IMR-90 (cell line): Measurements from ENCODE around the gene CES2. TPM values are rescaled to one million over a fixed set of nuclear protein-coding genes. Genes with fewer than 3 reads are reported as not detected.

Experiments
- ATAC-seq: fragments of 200-7000 bp; cut with Tn5 transposase; 2 replicates; pipeline ENCODE4 v1.9.1; 2020; ENCODE audit warnings: low read depth, mild to moderate bottlenecking, moderate library complexity
- BruUV-seq: library from RNA; stranded (reverse); fragments of 400-500 nt; replicated peaks from 2 replicates; lab custom pipeline; 2021; lab: Mats Ljungman, UMichigan
- CTCF ChIA-PET: fragments of 300-600 bp; formaldehyde crosslinking; extraction: SDS; loops from one replicate; lab custom pipeline; 2021; ENCODE audit warnings: antibody characterized with exemption; lab: Yijun Ruan, JAX
- POLR2A ChIA-PET: fragments of 300-600 bp; sonication (Branson Sonifier 250); formaldehyde crosslinking; loops from one replicate; lab custom pipeline; 2022; ENCODE audit warnings: antibody characterized with exemption; ENCODE audit not compliant: unreplicated experiment; lab: Charles Lee
- DNase-seq: peaks from one replicate; pipeline ENCODE4 v3.0.0; 2013
- H2AFZ ChIP-seq: replicated peaks from 2 replicates; pipeline ENCODE3; 2013; ENCODE audit warnings: low read length, mild to moderate bottlenecking; ENCODE audit not compliant: poor library complexity
- H2AK5ac ChIP-seq: 2 replicates; pipeline ENCODE4 v1.6.1; 2013; ENCODE audit warnings: low read depth, low read length, inconsistent platforms
- H2AK9ac ChIP-seq: replicated peaks from 2 replicates; pipeline ENCODE3; 2013; ENCODE audit warnings: mild to moderate bottlenecking, low read depth, low read length, moderate library complexity; ENCODE audit not compliant: poor library complexity
- H2BK120ac ChIP-seq: 2 replicates; pipeline ENCODE4 v1.6.1; 2013; ENCODE audit warnings: low read depth, low read length, inconsistent platforms
- H2BK15ac ChIP-seq: 3 replicates; pipeline ENCODE4 v1.6.1; 2013; ENCODE audit warnings: low read depth, low read length, inconsistent platforms
- H2BK20ac ChIP-seq: 2 replicates; pipeline ENCODE4 v1.6.1; 2013; ENCODE audit warnings: low read depth, mild to moderate bottlenecking, inconsistent platforms, low read length, moderate library complexity
- H2BK5ac ChIP-seq: 2 replicates; pipeline ENCODE4 v1.6.1; 2013; ENCODE audit warnings: mild to moderate bottlenecking, low read depth, low read length, inconsistent platforms; ENCODE audit not compliant: poor library complexity, severe bottlenecking
- H3K14ac ChIP-seq: replicated peaks from 2 replicates; pipeline ENCODE4 v1.6.1; 2013; ENCODE audit warnings: low read depth, low read length, inconsistent platforms
- H3K18ac ChIP-seq: 2 replicates; pipeline ENCODE4 v1.6.1; 2013; ENCODE audit warnings: low read depth, low read length, control low read depth
- H3K23ac ChIP-seq: 2 replicates; pipeline ENCODE4 v1.6.1; 2013; ENCODE audit warnings: low read depth, low read length, inconsistent platforms
- H3K27ac ChIP-seq: 2 replicates; pipeline ENCODE4 v1.5.1; 2013; ENCODE audit warnings: mild to moderate bottlenecking, control low read depth, low read length; ENCODE audit not compliant: insufficient read depth
- H3K27me3 ChIP-seq: 2 replicates; pipeline ENCODE4 v1.6.1; 2013; ENCODE audit warnings: low read length; ENCODE audit not compliant: control insufficient read depth, insufficient read depth
- H3K36me3 ChIP-seq: 2 replicates; pipeline ENCODE4 v1.6.1; 2013; ENCODE audit warnings: low read length, mixed read lengths; ENCODE audit not compliant: control insufficient read depth, insufficient read depth
- H3K4ac ChIP-seq: 2 replicates; pipeline ENCODE4 v1.6.1; 2013; ENCODE audit warnings: low read depth, low read length, inconsistent platforms
- H3K4me1 ChIP-seq: 2 replicates; pipeline ENCODE4 v1.6.1; 2013; ENCODE audit warnings: low read length, mixed read lengths; ENCODE audit not compliant: control insufficient read depth, insufficient read depth
- H3K4me2 ChIP-seq: 2 replicates; pipeline ENCODE4 v1.6.1; 2013; ENCODE audit warnings: low read depth, mild to moderate bottlenecking, control low read depth, low read length, moderate library complexity
- H3K4me3 ChIP-seq: 2 replicates; pipeline ENCODE4 v1.5.1; 2013; ENCODE audit warnings: low read depth, mild to moderate bottlenecking, control low read depth, low read length, moderate library complexity; ENCODE audit not compliant: insufficient read depth
- H3K56ac ChIP-seq: 2 replicates; pipeline ENCODE4 v1.6.1; 2013; ENCODE audit warnings: low read length, inconsistent platforms; ENCODE audit not compliant: insufficient read depth; ENCODE audit errors: extremely low read depth
- H3K79me1 ChIP-seq, 2 experiments: 2 replicates each; pipeline ENCODE4 v1.6.1; 2013; ENCODE audit warnings: low read length in 2 of 2, inconsistent platforms in 1 of 2, low read depth in 1 of 2
- H3K9ac ChIP-seq: 2 replicates; pipeline ENCODE4 v1.6.1; 2013; ENCODE audit warnings: low read depth, low read length, control low read depth
- H3K9me1 ChIP-seq: 2 replicates; pipeline ENCODE4 v1.6.1; 2013; ENCODE audit warnings: low read length, inconsistent platforms; ENCODE audit not compliant: insufficient read depth
- H3K9me3 ChIP-seq: 2 replicates; pipeline ENCODE4 v1.6.1; 2013; ENCODE audit warnings: low read length; ENCODE audit not compliant: control insufficient read depth, insufficient read depth
- H4K20me1 ChIP-seq: 2 replicates; pipeline ENCODE4 v1.6.1; 2013; ENCODE audit warnings: low read length, inconsistent platforms; ENCODE audit not compliant: insufficient read depth
- H4K5ac ChIP-seq: 2 replicates; pipeline ENCODE4 v1.6.1; 2013; ENCODE audit warnings: mild to moderate bottlenecking, low read depth, low read length, control low read depth
- H4K8ac ChIP-seq, 2 experiments: 2 replicates each; pipeline ENCODE4 v1.6.1; 2013; ENCODE audit warnings: low read depth in 2 of 2, low read length in 2 of 2, control low read depth in 1 of 2, inconsistent platforms in 1 of 2
- H4K91ac ChIP-seq: 2 replicates; pipeline ENCODE4 v1.6.1; 2013; ENCODE audit warnings: low read depth, low read length, inconsistent platforms; ENCODE audit not compliant: insufficient read depth
- MAFK ChIP-seq: IDR thresholded peaks from 2 replicates; pipeline ENCODE4 v1.6.1; 2012; ENCODE audit warnings: low read depth, low read length, improper control_type of control experiment
- RAD21 ChIP-seq: IDR thresholded peaks from 2 replicates; pipeline ENCODE4 v1.6.1; 2012; ENCODE audit warnings: low read length, improper control_type of control experiment
- WGBS, 2 experiments: methylation state at CpG; one replicate each; pipeline versions ENCODE4 v1.1.5 to v1.1.7; 2013; ENCODE audit warnings: missing lambda C conversion rate in 2 of 2; ENCODE audit not compliant: insufficient read length in 1 of 2; ENCODE audit errors: extremely low coverage in 2 of 2; 5-methylcytosine and 5-hydroxymethylcytosine counted together
- dilution Hi-C: fragments of 300-500 bp; cut with HindIII; formaldehyde crosslinking; loops from one replicate; pipeline ENCODE4 v1.14.3; 2018; ENCODE audit warnings: low sequenced_read_pairs; ENCODE audit not compliant: unreplicated experiment
- in situ Hi-C: fragments of 300-500 bp; cut with MboI; formaldehyde crosslinking; loops from 3 replicates; pipeline ENCODE4 v1.14.3; 2019; ENCODE audit warnings: low sequenced_read_pairs, inconsistent platforms, mixed read lengths
- intact Hi-C: fragments of 100-400 bp; cut with micrococcal nuclease; formaldehyde crosslinking; loops from 2 replicates; pipeline ENCODE4 v1.10.0; 2022
- polyA plus RNA-seq, 3 experiments: library from polyadenylated mRNA; depleted of rRNA; stranded (reverse); fragments of >200 nt; gene quantifications; 2 replicates each; pipeline ENCODE4 v1.2.3, GENCODE V29; 2012; ENCODE audit warnings: low replicate concordance in 1 of 3
- total RNA-seq: library from RNA; depleted of rRNA; stranded (reverse); fragments of >200 nt; gene quantifications from 2 replicates; pipeline ENCODE4 v1.2.3, GENCODE V29; 2012

Gene CES2
- total and polyA plus RNA-seq, 2 of the 4 experiments (the other 2 are of a cell fraction): 15.1 to 23.2 TPM

DNA sequence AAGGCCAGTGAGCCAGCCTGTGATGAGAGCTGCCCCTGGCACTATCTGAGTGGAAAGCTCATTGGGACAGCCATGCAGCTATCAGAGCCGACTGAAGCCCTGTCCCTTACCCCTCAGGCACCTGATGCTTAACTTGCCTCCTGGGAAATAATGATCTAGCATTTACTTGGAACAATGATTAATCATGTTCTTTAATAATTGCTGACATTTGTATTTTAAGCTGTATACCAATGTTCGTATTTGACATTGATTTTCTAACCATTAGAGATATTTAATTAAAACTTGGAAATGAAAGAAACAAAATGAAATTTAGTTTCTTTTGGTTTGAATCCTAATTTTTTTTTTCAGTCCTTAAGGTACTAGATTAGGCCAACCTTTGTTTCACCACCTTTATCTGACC is 44.5 kb upstream of the CES2 start:
- Histone ChIP-seq H2BK15ac (no peak overlapping the region), H3K9ac (no peak overlapping the region), H3K4me3 (no peak overlapping the region), H3K9me3 (no peaks in the 10 kb centered on the region), H2AFZ (no peak overlapping the region), H4K8ac (no peak overlapping the region), H3K79me1 (peaks cover 0 to 6% of the 10 kb centered on the region in 2 experiments; a peak in 2 of 4 replicates), H4K5ac (no peak overlapping the region), H3K36me3 (peaks cover 6% of the 10 kb centered on the region; the same call in 1 of the 2 replicates), H3K18ac (no peak overlapping the region), H2AK5ac (no peak overlapping the region), H3K14ac (no peak overlapping the region), H2BK120ac (no peak overlapping the region), H4K91ac (no peak overlapping the region), H4K20me1 (peaks cover 7% of the 10 kb centered on the region; the same call in 1 of the 2 replicates), H3K56ac (no peak overlapping the region), H3K9me1 (0 out of 2 replicates have a peak, but pooled peaks cover 5% of the 10 kb centered on the region), H3K23ac (no peak overlapping the region), H2BK20ac (no peak overlapping the region), H3K27me3 (no peaks in the 10 kb centered on the region), H3K4me1 (peaks cover 10% of the 10 kb centered on the region), H3K4ac (no peak overlapping the region), H2BK5ac (no peak overlapping the region), H3K4me2 (no peak overlapping the region), H2AK9ac (no peak overlapping the region), H3K27ac (no peak overlapping the region)
- no TSS peak for BruUV-seq
- dilution Hi-C loops (no loop called here), in situ Hi-C loops (no loop called here), intact Hi-C loops (loop anchor here (10.0 kb wide), 1 partner anchor 264 kb away; the partner anchor contains the start of genes B3GNT9, FBXL8 and TRADD)
- ATAC-seq: no peak
- no CpG with 5 or more reads among the region's 2 CpGs for WGBS, 2 experiments
- POLR2A ChIA-PET: no interaction called here
- CTCF ChIA-PET: no interaction called here
- TF ChIP-seq MAFK (peak; percentile 71), RAD21 (no peak)
- DNase-seq: no peak
